H1 (cell line): Measurements from ENCODE around the gene CKB. TPM values are rescaled to one million over a fixed set of nuclear protein-coding genes. Genes with fewer than 3 reads are reported as not detected.

Experiments used
- CTCF ChIA-PET: fragments of 300-600 bp; sonication (Branson Sonifier 250); formaldehyde crosslinking; loops from one replicate; lab custom pipeline; 2021; ENCODE audit not compliant: partially characterized antibody; lab: Charles Lee
- POLR2A ChIA-PET: fragments of 300-600 bp; sonication (Branson Sonifier 250); formaldehyde crosslinking; loops from one replicate; lab custom pipeline; 2021; ENCODE audit warnings: inconsistent platforms; ENCODE audit not compliant: partially characterized antibody; lab: Charles Lee
- DNase-seq, 2 experiments: peaks; one replicate each; pipeline versions ENCODE4 v3.0.0 to v3.0.0-alpha.2; 2010 to 2022; ENCODE audit warnings: low spot score in 2 of 2, low read depth in 1 of 2, mixed read lengths in 1 of 2
- FAIRE-seq: peaks from 2 replicates; lab custom pipeline; 2011; peaks lifted over from hg19 to GRCh38; lab: Jason Lieb, UNC
- H2AFZ ChIP-seq: 2 replicates; pipeline ENCODE4 v1.8.1; 2012; ENCODE audit warnings: low read length, inconsistent platforms
- H2AK5ac ChIP-seq: 2 replicates; pipeline ENCODE4 v1.6.1; 2013; ENCODE audit warnings: low read depth, low read length
- H2BK120ac ChIP-seq: replicated peaks from 2 replicates; pipeline ENCODE3; 2013; ENCODE audit warnings: low read depth, low read length, inconsistent platforms
- H2BK12ac ChIP-seq: 2 replicates; pipeline ENCODE4 v1.6.1; 2013; ENCODE audit warnings: low read depth, low read length
- H2BK15ac ChIP-seq: 2 replicates; pipeline ENCODE4 v1.6.1; 2013; ENCODE audit warnings: low read length
- H2BK20ac ChIP-seq: 2 replicates; pipeline ENCODE4 v1.6.1; 2013; ENCODE audit warnings: low read length
- H2BK5ac ChIP-seq: 2 replicates; pipeline ENCODE4 v1.6.1; 2013; ENCODE audit warnings: low read depth, low read length
- H3K14ac ChIP-seq: 2 replicates; pipeline ENCODE4 v1.6.1; 2013; ENCODE audit warnings: inconsistent platforms; ENCODE audit not compliant: insufficient read length
- H3K18ac ChIP-seq: 2 replicates; pipeline ENCODE4 v1.6.1; 2013; ENCODE audit warnings: low read length; ENCODE audit errors: extremely low read depth
- H3K23ac ChIP-seq: 2 replicates; pipeline ENCODE4 v1.6.1; 2013; ENCODE audit warnings: inconsistent platforms; ENCODE audit not compliant: insufficient read length
- H3K23me2 ChIP-seq: 2 replicates; pipeline ENCODE4 v1.6.1; 2013; ENCODE audit warnings: low read depth, low read length
- H3K27ac ChIP-seq: 2 replicates; pipeline ENCODE4 v1.6.1; 2011; ENCODE audit warnings: low read depth, low read length, inconsistent platforms
- H3K27me3 ChIP-seq, 4 experiments: replicated peaks in 1 of 4; 1 replicate in 1 of 4; 2 replicates in 3 of 4; pipeline versions ENCODE4 v1.6.1 to v1.8.1; 2011 to 2013; ENCODE audit warnings: low read length in 3 of 4, mild to moderate bottlenecking in 3 of 4, inconsistent platforms in 2 of 4, mixed read lengths in 2 of 4, moderate library complexity in 1 of 4; ENCODE audit not compliant: control insufficient read depth in 3 of 4, insufficient read depth in 3 of 4; ENCODE audit errors: extremely low read depth in 1 of 4
- H3K36me3 ChIP-seq, 4 experiments: 2 replicates each; pipeline versions ENCODE4 v1.6.1 to v1.8.1; 2011 to 2013; ENCODE audit warnings: mild to moderate bottlenecking in 4 of 4, low read length in 3 of 4, moderate library complexity in 2 of 4, control low read depth in 1 of 4, inconsistent platforms in 1 of 4; ENCODE audit not compliant: insufficient read depth in 4 of 4, control insufficient read depth in 2 of 4
- H3K4ac ChIP-seq: replicated peaks from 2 replicates; pipeline ENCODE3; 2013; ENCODE audit warnings: low read length, low read depth, mixed read lengths, inconsistent platforms; ENCODE audit not compliant: insufficient read length
- H3K4me1 ChIP-seq, 4 experiments: replicated peaks in 1 of 4; 1 replicate in 1 of 4; 2 replicates in 3 of 4; pipeline versions ENCODE4 v1.6.1 to v1.8.1; 2011 to 2013; ENCODE audit warnings: low read length in 3 of 4, inconsistent platforms in 2 of 4, mixed read lengths in 1 of 4; ENCODE audit not compliant: insufficient read depth in 4 of 4, control insufficient read depth in 3 of 4
- H3K4me2 ChIP-seq, 2 experiments: 2 replicates each; pipeline versions ENCODE4 v1.6.1 to v1.8.1; 2011 to 2013; ENCODE audit warnings: low read depth in 2 of 2, low read length in 2 of 2, control low read depth in 1 of 2, inconsistent platforms in 1 of 2, mild to moderate bottlenecking in 1 of 2; ENCODE audit not compliant: insufficient read depth in 1 of 2
- H3K4me3 ChIP-seq, 4 experiments: fragments of 200-600, 300-600 bp in 1 of 4; sonication (generic), shearing (Covaris generic), sonication (Bioruptor Twin) in 1 of 4; 2 replicates each; pipeline versions ENCODE4 v1.5.1 to v1.8.1; 2011 to 2016; ENCODE audit warnings: low read length in 4 of 4, low read depth in 3 of 4, control low read depth in 2 of 4, inconsistent platforms in 2 of 4, mild to moderate bottlenecking in 2 of 4, mixed read lengths in 1 of 4, moderate library complexity in 1 of 4; ENCODE audit not compliant: insufficient read depth in 2 of 4; ENCODE audit errors: extremely low read depth in 1 of 4
- H3K56ac ChIP-seq: replicated peaks from 2 replicates; pipeline ENCODE3; 2013; ENCODE audit warnings: low read depth, mild to moderate bottlenecking, mixed read lengths, low read length, inconsistent platforms; ENCODE audit not compliant: insufficient read length
- H3K79me1 ChIP-seq: 2 replicates; pipeline ENCODE4 v1.6.1; 2013; ENCODE audit warnings: low read depth, low read length, control low read depth
- H3K79me2 ChIP-seq, 2 experiments: 2 replicates each; pipeline versions ENCODE4 v1.6.1 to v1.8.1; 2012 to 2013; ENCODE audit warnings: low read length in 2 of 2, mild to moderate bottlenecking in 2 of 2, inconsistent platforms in 1 of 2; ENCODE audit not compliant: insufficient read depth in 2 of 2, control insufficient read depth in 1 of 2
- H3K9ac ChIP-seq, 4 experiments: replicated peaks in 1 of 4; 1 replicate in 1 of 4; 2 replicates in 3 of 4; pipeline versions ENCODE4 v1.6.1 to v1.8.1; 2011 to 2013; ENCODE audit warnings: low read depth in 3 of 4, low read length in 3 of 4, control low read depth in 2 of 4, mild to moderate bottlenecking in 2 of 4, moderate library complexity in 2 of 4, inconsistent platforms in 1 of 4; ENCODE audit errors: extremely low read depth in 1 of 4
- H3K9me3 ChIP-seq, 2 experiments: 2 replicates each; pipeline versions ENCODE4 v1.6.1 to v1.8.1; 2012 to 2013; ENCODE audit warnings: mild to moderate bottlenecking in 2 of 2, moderate library complexity in 2 of 2, control low read depth in 1 of 2, inconsistent platforms in 1 of 2, low read depth in 1 of 2, low read length in 1 of 2, mixed read lengths in 1 of 2; ENCODE audit not compliant: insufficient read depth in 2 of 2
- H4K20me1 ChIP-seq, 2 experiments: replicated peaks in 1 of 2; 2 replicates each; pipeline versions ENCODE3 to v1.8.1; 2011 to 2013; ENCODE audit warnings: inconsistent platforms in 2 of 2, low read length in 2 of 2, mild to moderate bottlenecking in 1 of 2; ENCODE audit not compliant: insufficient read depth in 2 of 2, control insufficient read depth in 1 of 2
- H4K5ac ChIP-seq: 2 replicates; pipeline ENCODE4 v1.6.1; 2013; ENCODE audit warnings: low read length, low read depth, mixed read lengths, inconsistent platforms; ENCODE audit not compliant: insufficient read length
- H4K8ac ChIP-seq: 2 replicates; pipeline ENCODE4 v1.8.0; 2013; ENCODE audit warnings: mild to moderate bottlenecking, moderate library complexity, low read length, inconsistent platforms; ENCODE audit not compliant: insufficient read depth; ENCODE audit errors: extremely low read depth
- H4K91ac ChIP-seq: replicated peaks from 2 replicates; pipeline ENCODE3; 2013; ENCODE audit warnings: low read length, mixed read lengths, inconsistent platforms; ENCODE audit not compliant: insufficient read length
- ATF3 ChIP-seq: IDR thresholded peaks from 2 replicates; pipeline ENCODE4 v1.6.1; 2011; ENCODE audit warnings: low read depth, mild to moderate bottlenecking, low read length; ENCODE audit not compliant: insufficient read depth
- BCL11A ChIP-seq, 2 experiments: IDR thresholded peaks; one replicate each; pipeline ENCODE4 v1.6.1; 2011; ENCODE audit warnings: low read depth in 2 of 2, low read length in 2 of 2, mild to moderate bottlenecking in 2 of 2
- CBX5 ChIP-seq: fragments of 300-800, 300-1000 bp; sonication (generic); IDR thresholded peaks from 2 replicates; pipeline ENCODE4 v1.7.1; 2016; ENCODE audit warnings: antibody characterized with exemption, low read length, low read depth
- CHD2 ChIP-seq: IDR thresholded peaks from 2 replicates; pipeline ENCODE4 v1.6.1; 2012; ENCODE audit warnings: low read length, improper control_type of control experiment
- GABPA ChIP-seq: IDR thresholded peaks from 2 replicates; pipeline ENCODE4 v1.6.1; 2011; ENCODE audit warnings: mild to moderate bottlenecking, low read length, moderate library complexity, borderline replicate concordance; ENCODE audit not compliant: insufficient read depth
- JUND ChIP-seq: IDR thresholded peaks from 2 replicates; pipeline ENCODE4 v1.6.1; 2011; ENCODE audit warnings: mild to moderate bottlenecking, improper control_type of control experiment, low read length
- PHF8 ChIP-seq: fragments of 200-600 bp; sonication (generic); conservative IDR thresholded peaks from 2 replicates; pipeline ENCODE4 v1.7.1; 2012; ENCODE audit warnings: low read depth, mild to moderate bottlenecking, inconsistent platforms, low read length, moderate library complexity
- RAD21 ChIP-seq, 2 experiments: IDR thresholded peaks in 1 of 2; conservative IDR thresholded peaks in 1 of 2; 2 replicates each; pipeline ENCODE4 v1.6.1; 2011; ENCODE audit warnings: low read depth in 2 of 2, low read length in 2 of 2, improper control_type of control experiment in 1 of 2, inconsistent platforms in 1 of 2, mild to moderate bottlenecking in 1 of 2, moderate library complexity in 1 of 2
- RNF2 ChIP-seq: fragments of 200-900, 300-1000 bp; sonication (generic); IDR thresholded peaks from 2 replicates; pipeline ENCODE4 v1.7.1; 2016; ENCODE audit warnings: borderline replicate concordance, low read depth, mild to moderate bottlenecking, antibody characterized with exemption, low read length; ENCODE audit not compliant: poor library complexity, severe bottlenecking; ENCODE audit errors: missing control alignments
- RXRA ChIP-seq: IDR thresholded peaks from 2 replicates; pipeline ENCODE4 v1.6.1; 2011; ENCODE audit warnings: low read depth, mild to moderate bottlenecking, low read length, moderate library complexity; ENCODE audit not compliant: insufficient read depth
- SP4 ChIP-seq: IDR thresholded peaks from 2 replicates; pipeline ENCODE4 v1.6.1; 2012; ENCODE audit warnings: low read length, inconsistent platforms
- TAF7 ChIP-seq: optimal IDR thresholded peaks from 2 replicates; pipeline ENCODE3; 2011; ENCODE audit warnings: low read depth, mild to moderate bottlenecking, inconsistent platforms, low read length, moderate library complexity, borderline replicate concordance
- ZNF274 ChIP-seq: IDR thresholded peaks from 2 replicates; pipeline ENCODE4 v1.7.0; 2012; ENCODE audit warnings: low read length, borderline replicate concordance; ENCODE audit errors: extremely low read depth
- WGBS, 2 experiments: shearing (Covaris generic) in 1 of 2; methylation state at CpG; one replicate each; pipeline versions ENCODE4 v1.1.6 to v1.1.7; 2013 to 2015; ENCODE audit warnings: low lambda C conversion rate in 2 of 2, mixed read lengths in 2 of 2, inconsistent platforms in 1 of 2, low coverage in 1 of 2, missing lambda C conversion rate in 1 of 2; ENCODE audit not compliant: insufficient replicate concordance in 2 of 2, insufficient coverage in 1 of 2, insufficient read length in 1 of 2; ENCODE audit errors: extremely low coverage in 1 of 2, missing lambda C conversion rate in 1 of 2; 5-methylcytosine and 5-hydroxymethylcytosine counted together
- polyA plus RNA-seq, 7 experiments: library from polyadenylated mRNA; depleted of rRNA in 3 of 7; stranded (reverse) in 5 of 7; unstranded in 2 of 7; fragments of >200 nt in 5 of 7; fragments of 200-250 nt in 2 of 7; gene quantifications; 1 replicate in 5 of 7; 2 replicates in 1 of 7; 4 replicates in 1 of 7; pipeline versions ENCODE4 v1.2.1 to v1.2.3, GENCODE V29; 2011 to 2013; ENCODE audit warnings: missing spikeins in 2 of 7, mixed read lengths in 2 of 7
- total RNA-seq: library from RNA; stranded (reverse); fragmentation: NEBNext Ultra II Directional; extraction: Animal tissue kit (Norgen Biotek cat#: 25700); gene quantifications from 2 replicates; pipeline ENCODE4 v1.2.1, GENCODE V29; 2021

Gene CKB
- total and polyA plus RNA-seq, 2 of the 8 experiments (the other 6 are each of a cell fraction or from before 2014, with no cell fraction given): 538 to 950 TPM

GRCh38 chr14:103488071-103488470 is 34.6 kb downstream of the CKB start:
- FAIRE-seq (no peak), DNase-seq (no peak)
- no peak overlapping the region for H2BK120ac ChIP-seq
- ChIA-PET CTCF (interaction anchor here (0.7 to 4.4 kb wide), 3 partner anchors 11 to 43 kb away, joined by 3 to 16 read pairs (median 4); no protein-coding TSS in a partner anchor), POLR2A (interaction anchor here (1.2 to 1.6 kb wide), 2 partner anchors 24 to 153 kb away, joined by 3 to 9 read pairs; partner anchors contain the start of gene EIF5)
- no peak overlapping the region for H3K18ac ChIP-seq
- H4K91ac ChIP-seq: no peak overlapping the region
- no peaks in the 10 kb centered on the region for H3K23me2 ChIP-seq
- no peak overlapping the region for H2AK5ac ChIP-seq
- H4K20me1 ChIP-seq: peaks cover 0 to 4% of the 10 kb centered on the region in 2 experiments
- H4K8ac ChIP-seq: no peak overlapping the region
- H3K56ac ChIP-seq: no peak overlapping the region
- no peak overlapping the region for H2BK20ac ChIP-seq
- no peaks in the 10 kb centered on the region for H3K9me3 ChIP-seq
- H3K27me3 ChIP-seq: no peaks in the 10 kb centered on the region
- H3K14ac ChIP-seq: no peak overlapping the region
- no peak overlapping the region for H2BK5ac ChIP-seq
- H2BK15ac ChIP-seq: no peak overlapping the region
- no peak overlapping the region for H3K4ac ChIP-seq
- no peaks in the 10 kb centered on the region for H3K4me1 ChIP-seq
- H3K23ac ChIP-seq: no peak overlapping the region
- H3K36me3 ChIP-seq: peaks cover 4 to 22% (median 11%) of the 10 kb centered on the region in 4 experiments; a peak in 6 of 8 replicates
- H3K4me3 ChIP-seq: no peak overlapping the region
- H4K5ac ChIP-seq: no peak overlapping the region
- H2BK12ac ChIP-seq: no peak overlapping the region
- no peak overlapping the region for H2AFZ ChIP-seq
- H3K9ac ChIP-seq: no peak overlapping the region
- H3K79me1 ChIP-seq: no peaks in the 10 kb centered on the region; the same call in 1 of the 2 replicates
- WGBS, 2 experiments: 92% methylated on average over 6 of the region's 6 CpGs; no CpG with 5 or more reads in 1 of the 2 experiments
- no peak overlapping the region for H3K27ac ChIP-seq
- H3K4me2 ChIP-seq: no peak overlapping the region
- H3K79me2 ChIP-seq: no peaks in the 10 kb centered on the region
- TF ChIP-seq ATF3 (no peak), RNF2 (no peak), CHD2 (no peak), JUND (no peak), PHF8 (no peak), CBX5 (no peak), RAD21 (IDR thresholded peaks at IDR 0.05 in 1 of 2, conservative IDR thresholded peaks at IDR 0.05 in 1 of 2; ENCODE audit: low read depth in 2 of 2, low read length in 2 of 2) (no peak), TAF7 (no peak), SP4 (no peak), GABPA (no peak), RXRA (no peak), ZNF274 (no peak), BCL11A (IDR thresholded peaks at IDR 0.05; ENCODE audit: low read depth in 2 of 2, low read length in 2 of 2) (no peak)
